AG09319 (cell line): ENCODE data around the gene APPL2.
A peak's percentile ranks its signal among the peaks of the same experiment; 100 is the strongest.
"Not testable (repeated sequence)": the region's sequence is repeated elsewhere in the genome, so short reads cannot be mapped to it uniquely, and the experiment has no call there.

Source experiments
- DNase-seq: peaks from one replicate; pipeline ENCODE4 v3.0.0-alpha.2; 2010; ENCODE audit warnings: low read depth; ENCODE audit errors: extremely low read depth
- CTCF ChIP-seq: IDR thresholded peaks from 2 replicates; pipeline ENCODE4 v1.5.1; 2011; ENCODE audit warnings: low read depth, mild to moderate bottlenecking, inconsistent platforms, low read length, moderate library complexity

The APPL2 gene

GRCh38 chr12:105267711-105268110, 31.7 kb upstream of the APPL2 start:
- TF ChIP-seq CTCF, result no peak
- DNase-seq, result no peak

GRCh38 chr12:105264771-105265170, 28.8 kb upstream of the APPL2 start:
- no peak for TF ChIP-seq CTCF
- DNase-seq, result no peak

GRCh38 chr12:105262461-105263184, 26.6 kb upstream of the APPL2 start:
- no peak for DNase-seq

GRCh38 chr12:105261010-105261409, 25.0 kb upstream of the APPL2 start:
- DNase-seq, result no peak

More at GRCh38 chr12:105262461-105263184, 26.6 kb upstream of the APPL2 start:
- TF ChIP-seq CTCF, result no peak

GRCh38 chr12:105259226-105259625, 23.3 kb upstream of the APPL2 start:
- no peak for DNase-seq
- TF ChIP-seq CTCF, result no peak

More at GRCh38 chr12:105261010-105261409, 25.0 kb upstream of the APPL2 start:
- no peak for TF ChIP-seq CTCF

- peak; percentile 43 for DNase-seq
- TF ChIP-seq CTCF, result no peak
These were observed 21.4 kb upstream of the APPL2 start for GRCh38 chr12:105257321-105257728.

- no peak for DNase-seq
- no peak for TF ChIP-seq CTCF
These were observed 20.9 kb upstream of the APPL2 start for GRCh38 chr12:105256921-105257320.

GRCh38 chr12:105256431-105256830, 20.5 kb upstream of the APPL2 start:
- DNase-seq, result not testable (repeated sequence)
